Endodermal cell (in vitro differentiated cells): ENCODE results near the gene TMEM267. TPM values are rescaled to one million over a fixed set of nuclear protein-coding genes. Genes with fewer than 3 reads are reported as not detected.
"Not testable (repeated sequence)": the region's sequence is repeated elsewhere in the genome, so short reads cannot be mapped to it uniquely, and the experiment has no call there.

Experiments
- DNase-seq: peaks from one replicate; pipeline ENCODE4 v3.0.0-alpha.2; 2017
- H3K27ac ChIP-seq: 2 replicates; pipeline ENCODE4 v1.5.1; 2013; ENCODE audit warnings: mild to moderate bottlenecking, low read depth, low read length, moderate library complexity
- H3K27me3 ChIP-seq: 2 replicates; pipeline ENCODE4 v1.6.1; 2013; ENCODE audit warnings: mild to moderate bottlenecking, low read length, moderate library complexity; ENCODE audit not compliant: insufficient read depth, control insufficient read depth, poor library complexity, severe bottlenecking
- H3K36me3 ChIP-seq: 2 replicates; pipeline ENCODE4 v1.7.0; 2013; ENCODE audit warnings: mild to moderate bottlenecking, low read length, moderate library complexity; ENCODE audit not compliant: control insufficient read depth, insufficient read depth
- H3K4me1 ChIP-seq: one replicate; pipeline ENCODE4 v1.7.0; 2013; ENCODE audit warnings: low read length; ENCODE audit not compliant: control insufficient read depth, insufficient read depth
- H3K4me3 ChIP-seq: 2 replicates; pipeline ENCODE4 v1.5.1; 2013; ENCODE audit warnings: mild to moderate bottlenecking, low read length, moderate library complexity
- H3K9ac ChIP-seq: 2 replicates; pipeline ENCODE4 v1.6.1; 2013; ENCODE audit warnings: mild to moderate bottlenecking, low read length, moderate library complexity; ENCODE audit not compliant: poor library complexity, severe bottlenecking; ENCODE audit errors: extremely low read depth
- H3K9me3 ChIP-seq: 2 replicates; pipeline ENCODE4 v1.6.1; 2013; ENCODE audit warnings: mild to moderate bottlenecking, low read length, moderate library complexity; ENCODE audit not compliant: control insufficient read depth
- H3K27ac Mint-ChIP-seq: 2 replicates; pipeline ENCODE4 v1.8.0; 2020; ENCODE audit warnings: mixed read lengths
- H3K27me3 Mint-ChIP-seq: 2 replicates; pipeline ENCODE4 v1.8.0; 2021; ENCODE audit warnings: mild to moderate bottlenecking, mixed read lengths; ENCODE audit not compliant: insufficient read depth
- H3K36me3 Mint-ChIP-seq: 2 replicates; pipeline ENCODE4 v1.8.0; 2020; ENCODE audit warnings: low read depth, mixed read lengths
- H3K4me1 Mint-ChIP-seq: 2 replicates; pipeline ENCODE4 v1.8.0; 2020; ENCODE audit warnings: mixed read lengths
- H3K4me3 Mint-ChIP-seq: 2 replicates; pipeline ENCODE4 v1.8.0; 2020; ENCODE audit warnings: mild to moderate bottlenecking, moderate library complexity, mixed read lengths
- H3K9me3 Mint-ChIP-seq: 2 replicates; pipeline ENCODE4 v1.8.0; 2020; ENCODE audit warnings: mild to moderate bottlenecking, mixed read lengths
- CTCF ChIP-seq: fragments of 200-600 bp; sonication (generic); conservative IDR thresholded peaks from 2 replicates; pipeline ENCODE4 v1.5.0; 2021; ENCODE audit warnings: antibody characterized with exemption, mild to moderate bottlenecking
- WGBS, 2 experiments: methylation state at CpG; one replicate each; pipeline versions ENCODE4 v1.1.5 to v1.1.7; 2013; ENCODE audit warnings: missing lambda C conversion rate in 2 of 2, mixed read lengths in 1 of 2; ENCODE audit not compliant: insufficient coverage in 1 of 2, insufficient read length in 1 of 2; 5-methylcytosine and 5-hydroxymethylcytosine counted together
- total RNA-seq, 2 donors: library from RNA; stranded (reverse); fragmentation: NEBNext Ultra II Directional in 1 of 2; extraction: Animal tissue kit (Norgen Biotek cat#: 25700) in 1 of 2; gene quantifications; 2 replicates in 1 of 2; 3 replicates in 1 of 2; pipeline ENCODE4 v1.2.1, GENCODE V29; 2021

The TMEM267 gene
- total RNA-seq, 2 donors from 2014 or later = 8.3 to 8.9 TPM

- H3K4me1 ChIP-seq = no peaks in the 10 kb centered on the region
- no peak for DNase-seq
- WGBS, 2 experiments = 2 to 7% methylated on average over 5 to 6 of the region's 6 CpGs
- peaks cover 18% of the 10 kb centered on the region for H3K9me3 Mint-ChIP-seq
- peaks cover 21% of the 10 kb centered on the region for H3K36me3 Mint-ChIP-seq
- H3K4me3 Mint-ChIP-seq = peak overlapping the region; percentile 85
- H3K4me3 ChIP-seq = peak overlapping the region; percentile 94
- peaks cover 18% of the 10 kb centered on the region for H3K4me1 Mint-ChIP-seq
- H3K27me3 ChIP-seq = no peaks in the 10 kb centered on the region
- H3K9me3 ChIP-seq = peaks cover 12% of the 10 kb centered on the region
- H3K27ac Mint-ChIP-seq = peak overlapping the region; percentile 94
- H3K27me3 Mint-ChIP-seq = peaks cover 2% of the 10 kb centered on the region
- peak overlapping the region; percentile 95 for H3K9ac ChIP-seq
- TF ChIP-seq CTCF = no peak
- no peaks in the 10 kb centered on the region for H3K36me3 ChIP-seq
- peak overlapping the region; percentile 82 for H3K27ac ChIP-seq
Measured at GRCh38 chr5:43514471-43514815, 30.8 kb upstream of the TMEM267 start.

GRCh38 chr5:43514025-43514424 is 30.4 kb upstream of the TMEM267 start:
- H3K4me1 Mint-ChIP-seq = peaks cover 18% of the 10 kb centered on the region
- TF ChIP-seq CTCF = no peak

GRCh38 chr5:43511062-43511461 is 27.4 kb upstream of the TMEM267 start:
- 90 to 94% methylated on average over 2 to 29 of the region's 36 CpGs for WGBS, 2 experiments
- H3K4me1 ChIP-seq, DNase-seq, H3K27ac ChIP-seq, H3K27me3 ChIP-seq, H3K4me3 Mint-ChIP-seq, H3K27ac Mint-ChIP-seq, H3K9ac ChIP-seq, H3K27me3 Mint-ChIP-seq, H3K4me3 ChIP-seq: not testable (repeated sequence)
- Histone ChIP-seq H3K9me3 (peaks cover 12% of the 10 kb centered on the region), H3K36me3 (peaks cover 20% of the 10 kb centered on the region)
- Mint-ChIP-seq H3K9me3 (peaks cover 22% of the 10 kb centered on the region), H3K36me3 (peaks cover 36% of the 10 kb centered on the region), H3K4me1 (peaks cover 18% of the 10 kb centered on the region)

More at GRCh38 chr5:43514025-43514424, 30.4 kb upstream of the TMEM267 start:
- H3K36me3 ChIP-seq = peaks cover 3% of the 10 kb centered on the region
- no peak overlapping the region for H3K27ac ChIP-seq
- WGBS, 2 experiments = 32% methylated on average over 3 of the region's 4 CpGs; no CpG with 5 or more reads in 1 of the 2 experiments
- DNase-seq = no peak
- peaks cover 12% of the 10 kb centered on the region for H3K9me3 ChIP-seq
- H3K4me3 ChIP-seq = peak overlapping the region; percentile 94
- H3K27ac Mint-ChIP-seq = no peak overlapping the region
- peak overlapping the region; percentile 85 for H3K4me3 Mint-ChIP-seq
- H3K36me3 Mint-ChIP-seq = peaks cover 24% of the 10 kb centered on the region
- H3K9me3 Mint-ChIP-seq = peaks cover 20% of the 10 kb centered on the region
- H3K27me3 Mint-ChIP-seq = peaks cover 2% of the 10 kb centered on the region
- H3K27me3 ChIP-seq = no peaks in the 10 kb centered on the region
- H3K9ac ChIP-seq = peak overlapping the region; percentile 95
- no peaks in the 10 kb centered on the region for H3K4me1 ChIP-seq

- Mint-ChIP-seq H3K36me3 (no peaks in the 10 kb centered on the region), H3K27ac (no peak overlapping the region), H3K9me3 (no peaks in the 10 kb centered on the region), H3K4me1 (peaks cover 3% of the 10 kb centered on the region), H3K4me3 (no peak overlapping the region), H3K27me3 (no peaks in the 10 kb centered on the region)
- Histone ChIP-seq H3K27me3 (no peaks in the 10 kb centered on the region), H3K9ac (no peak overlapping the region), H3K27ac (no peak overlapping the region), H3K9me3 (no peaks in the 10 kb centered on the region), H3K4me1 (no peaks in the 10 kb centered on the region), H3K4me3 (no peak overlapping the region), H3K36me3 (peaks cover 5% of the 10 kb centered on the region)
- TF ChIP-seq CTCF = no peak
- no peak for DNase-seq
- WGBS, 2 experiments = 93 to 100% methylated on average over 1 to 2 of the region's 2 CpGs
Measured at GRCh38 chr5:43498581-43498980, 14.9 kb upstream of the TMEM267 start.
